HPDE6-E6E7 (cell line): ENCODE results near the gene CMKLR1.

ENCODE experiments used
- DNase-seq: peaks from one replicate; pipeline ENCODE4 v3.0.0; 2011; ENCODE audit warnings: missing footprints; ENCODE audit errors: extremely low spot score

CMKLR1 gene

DNA sequence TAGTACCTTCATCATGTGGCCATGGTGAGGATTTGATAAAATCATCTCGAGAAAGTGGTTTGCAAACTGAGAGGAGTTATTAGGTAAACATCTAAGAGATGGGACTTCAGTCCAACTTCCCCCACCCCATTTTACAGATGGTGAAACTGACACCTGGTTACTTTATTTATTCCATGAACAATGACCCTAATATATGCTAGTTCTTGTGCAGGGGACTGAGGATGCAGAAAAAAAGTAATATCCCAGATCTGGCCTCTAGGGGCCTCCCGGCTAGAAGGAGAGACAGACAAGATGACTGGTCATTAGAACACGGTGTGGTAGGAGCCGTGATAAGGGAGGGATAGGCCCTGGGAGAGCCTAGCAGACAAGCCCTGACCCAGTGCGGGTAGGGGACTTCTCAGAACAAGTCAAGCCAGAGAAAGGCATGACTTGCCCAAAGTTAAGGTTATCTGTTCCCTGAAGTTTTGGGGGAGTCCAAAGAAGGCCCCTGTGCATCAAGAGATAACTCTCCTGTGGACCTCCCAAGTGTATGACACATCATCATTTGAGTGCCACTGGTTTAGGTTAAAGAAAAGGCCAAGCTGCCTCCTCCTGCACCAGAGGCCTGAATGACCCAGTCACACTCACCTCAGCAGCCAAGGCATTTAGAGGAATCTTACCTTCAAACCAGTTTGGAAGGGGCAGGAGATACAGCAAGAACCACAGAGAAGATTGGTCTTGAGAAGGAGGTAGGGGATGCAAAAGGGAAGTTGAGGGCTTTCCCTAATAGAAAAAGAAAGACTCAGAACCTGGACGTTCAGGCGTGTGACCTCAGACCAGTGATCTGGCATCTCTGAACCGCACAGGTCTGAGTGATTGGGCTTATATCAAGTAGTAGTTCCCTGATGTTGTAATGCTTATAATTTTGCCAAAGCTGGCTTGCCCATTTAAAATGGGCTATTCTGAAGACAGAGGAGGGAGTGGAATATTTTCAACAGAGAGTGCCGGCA lies 1.6 kb downstream of the CMKLR1 start:
- DNase-seq, result peak; percentile 41

DNA sequence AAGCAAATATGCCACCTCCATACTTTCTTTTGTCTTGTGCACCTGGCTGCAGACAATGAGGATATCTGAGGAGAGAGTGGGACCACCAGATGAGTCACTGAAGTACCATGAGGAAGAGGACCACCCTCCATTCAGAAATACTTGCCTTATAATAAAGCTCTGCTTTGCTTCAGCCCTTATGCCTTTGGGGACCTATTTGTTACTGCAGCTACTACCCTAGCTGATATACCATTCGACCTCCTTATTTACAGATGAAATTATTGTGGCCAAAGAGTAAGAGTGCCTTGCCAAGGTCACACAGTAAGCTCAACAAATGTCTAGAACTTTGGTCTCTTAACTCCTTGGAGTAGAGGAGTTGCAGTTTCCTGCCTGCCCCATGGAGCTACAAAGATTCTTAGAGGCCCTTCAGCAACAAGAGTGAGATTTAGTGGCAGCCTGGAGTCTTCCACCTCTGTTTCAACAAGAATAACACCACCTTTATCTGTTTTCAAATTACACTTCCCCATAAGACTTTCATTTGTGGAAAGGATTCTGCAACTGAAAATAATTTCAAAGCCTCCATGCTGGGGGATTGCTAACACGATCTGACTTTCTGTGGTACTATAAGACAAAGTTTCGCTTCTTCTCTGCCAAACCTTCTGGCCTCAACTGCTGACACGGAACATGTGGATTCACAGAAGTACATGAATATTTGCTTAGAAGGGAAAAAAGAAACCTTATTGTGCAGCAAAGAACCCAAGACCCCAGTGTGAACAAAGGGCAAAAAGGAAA lies 3.6 kb downstream of the CMKLR1 start:
- DNase-seq, result no peak

DNA sequence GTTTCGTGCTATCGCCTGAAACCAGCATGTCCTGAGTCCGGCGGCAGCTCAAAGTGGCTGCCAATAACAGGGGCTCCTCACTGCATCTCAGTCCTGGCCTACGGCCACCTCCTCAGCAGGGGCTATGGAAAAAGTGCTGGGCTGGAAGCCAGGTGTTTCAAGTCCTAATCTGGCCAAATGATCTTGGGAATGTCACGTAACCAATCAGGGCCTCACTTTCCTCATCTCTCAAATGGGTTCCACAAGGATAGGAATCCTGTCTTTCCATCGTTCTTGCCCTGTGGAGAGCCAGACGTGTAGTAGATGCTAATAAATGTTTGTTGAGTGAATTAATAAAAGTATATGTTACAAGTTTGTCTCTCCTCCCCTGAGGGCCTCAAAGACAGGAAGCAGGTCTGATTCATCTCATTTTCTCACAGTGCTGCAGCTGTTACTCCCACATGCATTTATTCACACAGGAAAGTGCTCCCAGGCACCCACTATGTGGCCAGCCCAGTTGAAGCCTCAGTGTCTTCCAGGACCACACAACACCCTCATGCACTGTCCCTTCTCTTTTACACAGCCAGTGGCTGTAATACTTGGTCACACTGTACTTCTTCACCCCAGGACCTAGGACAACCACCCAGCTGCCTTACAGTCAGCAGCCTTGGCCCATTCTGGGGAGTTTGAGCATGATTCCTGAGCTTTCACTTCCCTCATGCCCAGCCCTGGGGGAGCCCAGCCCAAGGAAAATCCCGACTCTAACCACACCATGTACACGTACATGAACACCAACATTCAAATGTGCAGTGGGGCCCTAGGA lies 5.0 kb downstream of the CMKLR1 start:
- DNase-seq, result no peak

DNA sequence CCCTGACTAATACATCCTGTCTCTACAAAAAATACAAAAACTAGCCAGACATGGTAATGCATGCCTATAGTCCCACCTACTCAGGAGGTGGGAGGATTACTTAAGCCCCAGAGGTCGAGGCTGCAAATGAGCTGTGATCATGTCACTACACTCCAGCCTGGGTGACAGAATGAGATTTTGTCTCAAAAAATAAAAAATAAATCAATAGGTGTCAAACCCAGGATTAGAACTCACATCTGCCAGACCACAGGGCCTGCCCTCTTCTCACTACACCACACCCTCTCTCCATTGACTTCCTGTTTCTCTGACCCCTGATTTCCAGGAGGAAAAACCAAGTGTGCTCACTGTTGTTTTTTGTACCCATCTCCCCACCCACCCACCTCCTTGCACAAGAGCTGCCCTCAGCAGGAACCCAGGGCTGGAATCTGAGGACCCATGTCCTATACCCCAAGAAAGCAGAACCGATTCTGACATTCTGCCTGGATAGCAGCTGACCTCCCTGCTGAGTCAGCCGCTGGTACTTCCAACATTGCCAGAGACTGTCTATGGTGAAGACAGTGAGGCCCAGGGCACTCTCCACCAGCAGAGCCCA lies 6.2 kb downstream of the CMKLR1 start:
- no peak for DNase-seq

DNA sequence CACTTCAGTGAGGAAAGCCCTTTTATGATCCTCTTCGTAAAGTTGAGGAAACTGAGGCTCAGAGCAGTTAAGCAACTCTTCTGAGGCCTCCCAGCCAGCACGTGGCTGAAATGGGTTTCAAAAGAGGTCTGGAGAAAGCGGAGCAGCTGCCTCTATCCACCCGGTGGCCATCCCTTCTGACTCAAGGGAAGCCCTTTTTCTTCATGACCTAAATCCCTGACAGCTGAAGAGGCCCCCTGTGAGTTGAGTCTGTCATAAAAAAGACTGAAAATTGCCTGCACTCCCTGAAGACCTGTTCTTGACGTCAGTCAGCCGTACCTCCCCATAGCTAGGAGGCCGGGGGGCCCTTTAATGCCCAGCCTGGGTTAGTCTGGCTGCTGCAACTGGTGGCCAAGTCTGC lies 10.7 kb downstream of the CMKLR1 start:
- no peak for DNase-seq

DNA sequence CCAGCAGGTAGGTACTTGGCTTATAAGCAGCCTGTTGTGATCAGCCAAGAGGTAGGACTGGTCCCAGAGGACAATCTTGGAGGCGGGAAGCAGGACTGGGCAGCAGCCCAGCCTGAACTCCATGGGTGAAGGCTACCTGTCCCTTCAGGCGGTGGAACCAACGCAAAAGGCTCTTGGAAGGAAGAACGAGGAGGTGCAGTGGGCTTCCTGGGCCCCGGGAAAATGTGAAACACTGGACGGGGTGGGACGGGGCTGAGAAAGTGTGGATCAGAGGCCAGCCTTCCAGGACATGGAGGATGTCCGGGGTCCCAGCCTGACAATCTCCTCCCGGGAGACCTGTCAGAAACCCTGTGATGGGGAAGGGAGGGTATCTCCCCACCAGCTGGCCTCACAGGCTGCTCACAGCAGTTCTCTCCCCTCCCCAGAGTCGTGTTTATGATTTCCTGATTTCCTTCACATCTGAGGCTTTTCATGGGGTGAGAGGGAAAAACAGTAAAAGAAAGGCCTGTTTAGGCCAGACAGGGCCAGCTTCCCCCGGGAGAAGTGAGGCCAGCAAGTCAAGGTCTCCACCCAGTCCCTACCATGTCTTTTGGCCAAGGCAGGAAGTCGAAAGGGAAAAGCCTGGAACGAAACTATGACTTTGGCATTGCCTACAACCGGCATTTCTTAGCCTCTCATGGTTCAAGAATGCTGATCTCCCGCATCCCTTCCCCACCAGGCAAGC lies 11.3 kb downstream of the CMKLR1 start:
- no peak for DNase-seq

DNA sequence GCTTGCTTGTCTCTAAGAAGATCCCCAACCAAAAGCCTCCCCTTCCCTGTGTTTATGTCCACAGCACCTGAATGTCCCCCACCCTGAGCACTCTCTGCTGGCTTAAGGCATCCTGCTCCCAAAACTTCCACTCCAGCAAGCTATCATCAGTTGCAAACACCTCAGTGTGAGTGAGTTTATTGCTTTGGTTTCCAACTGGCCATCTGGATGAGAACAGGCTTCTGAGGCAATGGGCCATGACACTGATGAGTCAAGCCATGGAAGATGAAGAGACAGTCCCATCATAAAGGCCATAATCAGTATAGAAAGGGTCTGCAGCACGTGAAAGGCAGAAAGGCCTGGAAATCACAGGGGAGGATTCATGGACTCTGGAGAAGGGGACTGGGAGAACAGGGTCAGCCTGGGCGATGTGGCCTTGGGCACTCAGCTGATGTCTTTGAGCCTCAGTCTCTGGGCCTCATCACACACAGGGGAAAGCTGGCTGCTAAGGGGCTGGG lies 12.8 kb downstream of the CMKLR1 start:
- no peak for DNase-seq

DNA sequence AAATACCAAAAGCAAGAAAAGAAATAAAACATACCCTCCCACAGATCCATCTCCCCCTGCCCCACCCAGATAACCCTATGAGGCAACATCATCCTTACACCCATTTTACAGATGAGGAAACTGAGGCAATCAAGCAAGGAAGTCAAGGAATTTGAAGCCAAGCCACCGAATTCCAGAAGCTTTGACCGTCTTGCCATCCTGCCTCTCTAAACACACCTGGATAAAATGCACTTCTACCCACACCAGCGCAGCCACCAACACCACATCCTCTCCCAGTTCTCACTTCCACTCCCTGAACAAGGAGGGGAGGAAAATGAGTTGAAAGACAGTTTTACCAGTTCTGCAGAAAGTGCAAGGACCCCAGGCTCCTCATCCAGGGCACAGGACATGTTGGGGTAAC lies 13.6 kb downstream of the CMKLR1 start:
- no peak for DNase-seq

DNA sequence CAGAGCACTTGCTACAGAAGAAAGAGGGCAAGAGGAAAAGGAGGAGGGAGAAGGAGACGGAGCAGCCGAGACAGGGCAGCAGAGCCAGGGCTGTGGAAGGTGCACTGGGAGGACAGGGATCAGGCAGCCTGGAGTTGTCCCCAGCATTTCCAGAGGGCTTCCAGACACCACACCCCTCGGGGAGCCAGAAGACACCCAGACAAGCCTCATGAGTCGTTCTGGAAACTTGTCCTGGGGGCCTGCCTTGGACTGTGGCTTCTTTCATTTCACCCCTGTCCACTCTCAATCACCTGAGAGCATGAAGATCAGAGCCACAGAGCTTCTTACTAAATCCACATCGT lies 14.1 kb downstream of the CMKLR1 start:
- DNase-seq, result no peak

DNA sequence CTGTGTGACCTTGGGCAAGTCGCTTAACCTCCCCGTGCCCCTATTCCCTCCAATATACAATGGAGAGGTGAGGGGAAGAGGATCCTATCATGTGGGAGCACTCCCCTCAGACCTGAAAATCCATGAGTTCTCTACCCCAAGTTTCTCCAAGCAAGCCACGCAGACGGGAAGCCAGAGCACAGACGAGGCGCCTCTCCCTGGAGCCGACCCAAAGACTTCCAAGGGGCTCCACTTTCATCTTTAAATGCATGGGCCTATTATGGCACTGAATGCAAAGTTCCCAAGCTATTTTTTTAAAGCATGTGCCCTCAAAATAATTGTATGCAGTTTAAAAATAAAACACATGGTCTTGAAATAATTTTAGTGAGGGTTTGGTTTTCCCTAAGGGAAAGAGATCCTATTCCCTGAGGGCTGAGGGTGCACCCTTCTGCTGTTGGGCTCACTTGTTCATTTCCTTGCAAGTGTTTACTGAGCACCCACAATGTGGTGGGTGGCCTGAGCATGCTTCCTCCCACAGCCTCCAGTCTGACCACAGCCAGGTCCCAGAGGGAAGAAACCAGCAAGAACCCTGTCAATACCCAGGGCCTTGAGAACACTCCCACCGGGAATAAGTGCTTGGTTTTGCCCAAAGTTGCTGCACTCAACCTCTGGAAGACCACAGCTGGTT lies 14.6 kb downstream of the CMKLR1 start:
- no peak for DNase-seq

DNA sequence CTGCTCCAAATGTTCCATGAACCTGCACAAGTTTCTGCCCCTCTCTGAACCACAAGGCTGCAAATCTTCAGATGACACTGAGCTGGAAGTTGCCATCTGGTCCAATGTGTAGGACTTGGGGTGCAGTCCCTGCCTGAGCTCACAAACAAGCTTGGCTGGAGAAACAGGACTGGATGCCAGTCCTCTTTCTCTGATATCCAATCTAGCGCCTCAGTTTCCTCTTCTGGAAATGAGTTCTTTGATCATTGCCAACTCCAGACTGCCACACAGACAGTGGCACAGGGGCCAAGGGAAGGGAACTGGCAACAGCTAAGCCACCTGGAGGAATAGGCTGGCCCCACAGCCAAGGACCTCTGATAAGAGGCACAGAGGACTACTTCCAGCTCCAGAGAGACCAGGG lies 15.5 kb downstream of the CMKLR1 start:
- DNase-seq, result no peak

DNA sequence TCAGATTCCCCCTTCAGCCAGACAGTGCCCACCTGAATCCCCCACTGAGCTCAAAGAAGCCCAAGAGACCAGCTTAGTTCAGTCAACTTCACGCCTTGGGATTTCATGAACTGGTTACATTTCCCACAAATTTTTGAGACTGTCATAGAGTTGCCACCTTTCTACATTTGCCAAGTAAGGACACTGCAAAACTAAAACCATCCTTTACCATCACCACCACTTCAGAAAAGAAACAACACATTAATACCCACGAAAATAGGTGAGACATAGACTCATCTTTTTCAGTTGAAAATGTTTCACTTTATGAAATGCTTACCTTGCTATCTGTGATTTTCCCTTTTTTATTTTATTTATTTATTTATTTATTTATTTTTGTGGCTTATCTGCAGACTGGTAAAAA lies 16.1 kb downstream of the CMKLR1 start:
- DNase-seq, result no peak

DNA sequence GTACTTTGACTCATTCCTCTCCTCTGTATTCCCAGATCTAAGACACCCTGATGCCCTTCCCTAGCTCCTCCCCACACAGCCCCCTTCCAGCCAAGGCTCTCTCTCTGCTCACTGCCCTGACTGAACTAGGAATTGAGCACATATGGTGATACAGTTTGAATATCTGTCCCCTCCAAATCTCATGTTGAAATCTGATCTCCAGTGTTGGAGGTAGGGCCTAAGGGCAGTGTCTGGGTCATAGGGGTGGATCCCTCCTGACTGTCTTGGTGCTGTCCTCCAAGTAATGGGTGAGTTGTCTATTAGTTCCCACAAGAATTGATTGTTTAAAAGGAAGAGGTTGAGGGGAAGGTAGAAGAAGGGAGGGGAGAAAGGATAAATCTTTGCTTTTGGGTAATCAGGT lies 17.4 kb downstream of the CMKLR1 start:
- DNase-seq, result no peak

DNA sequence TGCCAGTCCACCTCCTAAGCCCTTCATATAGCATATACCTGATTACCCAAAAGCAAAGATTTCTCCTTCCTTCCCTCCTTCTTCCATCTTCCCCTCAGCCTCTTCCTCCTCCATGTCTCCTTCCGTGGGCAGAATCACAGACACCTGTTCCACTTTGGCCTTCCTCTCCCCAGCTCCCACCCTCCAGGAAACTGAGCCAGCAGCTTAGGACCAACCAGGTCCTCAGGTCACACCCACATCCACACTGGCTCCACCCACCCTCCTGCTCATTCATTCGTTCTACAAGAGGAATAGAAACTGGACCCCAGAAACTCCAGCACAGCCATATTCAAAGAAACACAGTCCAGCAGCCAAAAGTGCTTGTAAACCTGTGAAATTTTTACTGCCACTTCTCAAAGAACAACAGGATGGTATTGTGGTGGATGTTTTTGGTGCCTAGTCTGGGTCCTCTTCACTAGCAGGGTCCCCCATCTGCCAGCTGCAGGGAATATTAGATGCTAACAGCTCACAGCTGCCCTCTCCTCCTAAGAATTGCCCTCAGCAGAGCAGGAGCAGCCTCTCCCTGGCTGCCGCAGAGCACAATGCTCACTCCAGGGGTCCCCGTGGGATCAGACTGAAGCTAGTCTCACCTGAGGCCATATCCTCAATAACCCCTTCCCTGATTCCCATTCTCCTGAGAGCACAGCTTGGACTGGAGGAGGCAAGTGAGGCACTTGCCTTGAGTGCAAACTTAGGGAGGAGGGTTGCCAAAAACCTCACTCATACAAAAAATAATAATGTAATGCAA lies 18.4 kb downstream of the CMKLR1 start:
- no peak for DNase-seq

DNA sequence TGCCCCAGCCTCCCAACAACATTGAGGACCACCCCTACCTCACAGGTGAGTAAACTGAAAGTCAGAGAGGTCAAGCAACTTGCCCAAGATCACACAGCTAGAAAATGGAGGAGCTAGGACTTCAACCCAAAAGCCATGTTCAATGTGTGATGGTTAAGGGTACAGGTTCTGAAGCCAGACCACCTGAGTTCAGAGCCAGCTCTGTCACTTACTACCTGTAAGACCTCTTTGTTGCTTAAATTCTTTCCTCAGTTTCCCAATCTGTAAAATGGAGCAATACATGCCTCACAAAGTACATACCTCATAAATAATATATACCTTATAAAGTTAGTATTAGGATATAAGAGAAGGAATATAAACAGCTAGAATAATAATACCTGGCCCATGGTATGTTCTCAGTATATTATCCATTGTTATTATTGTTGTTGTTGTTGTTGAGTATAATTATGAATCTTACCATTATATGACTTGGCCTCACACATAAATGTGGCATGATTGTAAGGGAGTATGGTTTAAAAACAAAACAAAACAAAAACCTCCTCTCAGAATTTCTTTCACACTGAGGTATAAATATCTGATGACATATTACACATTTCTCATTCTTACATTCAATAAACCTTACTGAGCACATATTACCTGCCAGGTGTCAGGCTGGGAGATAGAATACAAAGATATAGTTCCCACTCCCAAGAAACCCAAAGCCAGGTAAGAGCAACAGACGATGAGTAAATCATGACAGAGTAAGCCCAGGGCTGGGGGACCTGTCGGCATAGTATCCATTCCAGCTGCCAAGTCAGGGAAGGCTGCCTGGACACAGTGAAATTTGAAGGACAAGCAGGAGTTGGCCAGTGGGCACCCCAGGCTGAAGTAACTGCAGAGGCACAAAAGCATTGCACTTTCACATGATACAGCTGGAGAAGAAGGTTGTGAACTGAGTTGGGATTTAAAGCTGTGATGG lies 19.6 kb downstream of the CMKLR1 start:
- DNase-seq, result no peak

DNA sequence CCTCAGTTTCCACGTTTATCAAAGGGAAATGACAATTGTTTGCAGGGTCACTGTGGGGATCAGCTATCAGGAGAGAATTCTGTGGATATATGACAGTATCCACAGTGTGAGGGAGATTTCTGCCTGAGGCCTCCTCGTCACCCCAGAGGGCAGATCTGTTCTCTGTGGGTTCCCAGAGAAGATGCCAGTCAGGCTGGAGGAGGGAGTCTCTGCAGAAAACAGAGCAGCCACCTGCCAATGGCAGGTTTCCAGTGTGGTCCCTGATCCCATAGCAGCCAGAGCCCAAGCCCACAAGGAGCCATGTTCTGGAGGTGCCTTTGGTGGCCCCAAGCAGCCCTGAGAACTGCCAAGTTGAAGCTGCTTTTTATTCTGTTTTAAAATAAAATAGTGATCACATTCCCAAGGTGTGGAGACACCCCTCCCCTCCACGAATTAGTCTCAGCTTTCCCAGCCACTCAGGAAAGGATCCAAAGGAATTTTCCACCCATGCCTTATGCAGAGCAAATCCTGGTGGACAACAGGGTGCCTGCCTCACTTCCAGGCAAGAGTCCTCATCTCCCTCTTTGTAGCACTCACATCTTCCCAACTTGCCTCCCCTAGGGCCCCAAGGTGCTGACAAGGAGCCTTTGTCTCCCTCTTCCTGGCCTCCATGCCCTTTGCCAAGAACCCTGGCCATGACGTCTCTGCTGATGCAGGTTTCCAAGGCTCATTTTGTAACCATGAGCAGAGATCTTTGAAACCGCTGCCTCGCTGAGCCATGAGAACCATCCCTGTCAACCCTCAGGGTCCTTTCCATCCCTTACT lies 20.4 kb downstream of the CMKLR1 start:
- DNase-seq, result no peak
